Measurements from ENCODE around the gene IPO5. TPM values are rescaled to one million over a fixed set of nuclear protein-coding genes. Genes with fewer than 3 reads are reported as not detected.

IPO5 gene
- total and polyA plus RNA-seq, 2 of the 8 experiments (the other 6 are each of a cell fraction or from before 2014, with no cell fraction given), result 143 to 410 TPM

DNA sequence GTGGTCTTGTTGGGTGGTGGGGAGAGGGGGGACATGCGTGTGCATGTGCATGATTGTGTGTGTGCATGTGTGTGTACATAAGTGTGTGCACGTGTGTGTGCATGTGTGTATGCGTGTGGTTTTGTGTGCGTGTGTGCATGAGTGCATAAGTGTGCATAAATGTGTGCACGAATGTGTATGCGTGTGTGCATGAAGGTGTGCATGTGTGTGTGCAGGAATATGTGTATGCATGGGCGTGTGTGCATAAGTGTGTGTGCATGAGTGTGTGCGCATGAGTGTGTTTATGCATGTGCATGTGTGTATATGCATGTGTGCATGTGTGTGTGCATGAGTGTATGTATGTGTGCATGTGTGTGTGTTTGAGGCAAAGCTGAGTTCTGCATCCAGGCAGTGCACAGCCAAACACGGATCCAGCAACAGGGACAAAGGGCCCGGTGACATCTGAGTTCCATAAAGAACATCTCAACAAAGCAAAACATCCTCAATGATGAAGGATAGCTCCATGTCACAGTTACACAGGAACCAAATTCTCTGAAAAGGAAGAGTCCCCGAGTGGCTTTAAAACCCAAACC is 103.5 kb downstream of the IPO5 start:
- Histone ChIP-seq H3K27ac (ENCODE audit: low read depth, low read length) (no peak overlapping the region), H3K23me2 (ENCODE audit: low read depth, low read length) (peaks cover 4% of the 10 kb centered on the region; the same call in 1 of the 2 replicates), H3K79me1 (ENCODE audit: low read depth, low read length) (no peaks in the 10 kb centered on the region), H2AK5ac (ENCODE audit: low read depth, low read length) (peak overlapping the region; percentile 45; the same call in 1 of the 2 replicates), H4K20me1 (replicated peaks in 1 of 2; ENCODE audit: control insufficient read depth in 1 of 2, insufficient read depth in 2 of 2, low read length in 2 of 2) (peaks cover 0 to 4% of the 10 kb centered on the region in 2 experiments), H3K14ac (ENCODE audit: insufficient read length) (no peak overlapping the region), H3K4me1 (replicated peaks in 1 of 4; ENCODE audit: control insufficient read depth in 3 of 4, insufficient read depth in 4 of 4, low read length in 3 of 4) (peaks cover 0 to 7% (median 3%) of the 10 kb centered on the region in 4 experiments; a peak in 3 of 7 replicates), H3K18ac (ENCODE audit: extremely low read depth, low read length) (no peak overlapping the region), H2BK12ac (ENCODE audit: low read depth, low read length) (no peak overlapping the region), H2BK20ac (ENCODE audit: low read length) (no peak overlapping the region), H3K79me2 (ENCODE audit: control insufficient read depth in 1 of 2, insufficient read depth in 2 of 2, low read length in 2 of 2) (no peaks in the 10 kb centered on the region), H2BK120ac (replicated peaks; ENCODE audit: low read depth, low read length) (peak overlapping the region; percentile 63), H4K8ac (ENCODE audit: extremely low read depth, insufficient read depth, low read length) (no peak overlapping the region; the same call in 1 of the 2 replicates), H2BK15ac (ENCODE audit: low read length) (no peak overlapping the region), H4K91ac (replicated peaks; ENCODE audit: insufficient read length, low read length) (no peak overlapping the region), H3K56ac (replicated peaks; ENCODE audit: insufficient read length, low read depth, low read length) (no peak overlapping the region), H3K36me3 (ENCODE audit: control insufficient read depth in 2 of 4, insufficient read depth in 4 of 4, low read length in 3 of 4) (no peaks in the 10 kb centered on the region), H2BK5ac (ENCODE audit: low read depth, low read length) (0 out of 2 replicates have a peak overlapping the region, but pooled peaks have one; percentile 15), H2AFZ (ENCODE audit: low read length) (no peak overlapping the region), H3K23ac (ENCODE audit: insufficient read length) (no peak overlapping the region), H4K5ac (ENCODE audit: insufficient read length, low read depth, low read length) (no peak overlapping the region), H3K27me3 (replicated peaks in 1 of 4; ENCODE audit: control insufficient read depth in 3 of 4, extremely low read depth in 1 of 4, insufficient read depth in 3 of 4, low read length in 3 of 4) (0 out of 7 replicates have a peak, but pooled peaks cover 0 to 3% (median 0%) of the 10 kb centered on the region in 4 experiments), H3K4me2 (ENCODE audit: insufficient read depth in 1 of 2, low read depth in 2 of 2, low read length in 2 of 2) (no peak overlapping the region), H3K4ac (replicated peaks; ENCODE audit: insufficient read length, low read depth, low read length) (peak overlapping the region; percentile 90), H3K9me3 (ENCODE audit: insufficient read depth in 2 of 2, low read depth in 1 of 2, low read length in 1 of 2) (0 out of 4 replicates have a peak, but pooled peaks cover 0 to 3% of the 10 kb centered on the region in 2 experiments), H3K9ac (replicated peaks in 1 of 4; ENCODE audit: extremely low read depth in 1 of 4, low read depth in 3 of 4, low read length in 3 of 4) (no peak overlapping the region), H3K4me3 (ENCODE audit: extremely low read depth in 1 of 4, insufficient read depth in 2 of 4, low read depth in 3 of 4, low read length in 4 of 4) (no peak overlapping the region)
- no peak for DNase-seq (ENCODE audit: low read depth in 1 of 2, low spot score in 2 of 2)
- FAIRE-seq, result no peak
- WGBS, 2 experiments (ENCODE audit: extremely low coverage in 1 of 2, insufficient coverage in 1 of 2, insufficient read length in 1 of 2, insufficient replicate concordance in 2 of 2, low coverage in 1 of 2, low lambda C conversion rate in 2 of 2, missing lambda C conversion rate in 1 of 2), result 89% methylated on average over 11 of the region's 11 CpGs; no CpG with 5 or more reads in 1 of the 2 experiments
- ChIA-PET CTCF (ENCODE audit: partially characterized antibody) (interaction anchor here (1.4 kb wide), 1 partner anchor 357 kb away, joined by 3 read pairs; no protein-coding TSS in a partner anchor), POLR2A (ENCODE audit: partially characterized antibody) (interaction anchor here (0.5 to 1.6 kb wide), 2 partner anchors 31 to 98 kb away, joined by 3 to 4 read pairs; no protein-coding TSS in a partner anchor)
- TF ChIP-seq KDM1A (IDR thresholded peaks at IDR 0.05; ENCODE audit: borderline replicate concordance, low read length) (peak; percentile 48; the same call in 1 of the 2 replicates), CREB1 (IDR thresholded peaks at IDR 0.05) (no peak)
